ENCODE results near the gene ART1. TPM values are rescaled to one million over a fixed set of nuclear protein-coding genes. Genes with fewer than 3 reads are reported as not detected.

Gene ART1
- total and polyA plus RNA-seq, 2 of the 8 experiments (the other 6 are each of a cell fraction or from before 2014, with no cell fraction given), result not detected

DNA sequence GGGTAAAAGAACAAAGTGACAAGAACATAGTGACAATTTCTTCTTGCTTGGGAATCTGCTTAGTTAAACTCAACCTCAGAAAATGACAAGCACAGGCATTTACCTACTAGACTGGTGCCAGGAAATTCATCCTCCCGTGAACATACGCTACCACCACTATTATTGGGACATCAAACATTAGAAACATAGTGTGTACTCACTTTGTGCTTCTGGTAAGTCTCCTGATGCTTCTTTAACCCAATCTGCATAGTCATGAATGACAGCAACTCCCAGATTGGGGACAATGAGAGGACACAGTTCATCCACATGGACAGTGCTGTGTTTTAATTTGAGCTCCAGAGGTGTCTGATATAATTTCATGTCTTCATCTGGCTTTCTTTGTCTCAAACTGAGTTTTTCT lies 55.5 kb downstream of the ART1 start:
- no peaks in the 10 kb centered on the region for H3K79me1 ChIP-seq (ENCODE audit: low read depth, low read length)
- no peak overlapping the region for H3K4me2 ChIP-seq (ENCODE audit: insufficient read depth in 1 of 2, low read depth in 2 of 2, low read length in 2 of 2)
- no peaks in the 10 kb centered on the region for H3K4me1 ChIP-seq (replicated peaks in 1 of 4; ENCODE audit: control insufficient read depth in 3 of 4, insufficient read depth in 4 of 4, low read length in 3 of 4)
- H2BK12ac ChIP-seq (ENCODE audit: low read depth, low read length), result no peak overlapping the region
- no peak overlapping the region for H3K27ac ChIP-seq (ENCODE audit: low read depth, low read length)
- H2BK15ac ChIP-seq (ENCODE audit: low read length), result no peak overlapping the region
- 93% methylated on average over 2 of the region's 2 CpGs; no CpG with 5 or more reads in 1 of the 2 experiments for WGBS, 2 experiments (ENCODE audit: extremely low coverage in 1 of 2, insufficient coverage in 1 of 2, insufficient read length in 1 of 2, insufficient replicate concordance in 2 of 2, low coverage in 1 of 2, low lambda C conversion rate in 2 of 2, missing lambda C conversion rate in 1 of 2)
- no peak overlapping the region for H4K8ac ChIP-seq (ENCODE audit: extremely low read depth, insufficient read depth, low read length)
- H3K4me3 ChIP-seq (ENCODE audit: extremely low read depth in 1 of 4, insufficient read depth in 2 of 4, low read depth in 3 of 4, low read length in 4 of 4), result no peak overlapping the region
- no peak overlapping the region for H2AFZ ChIP-seq (ENCODE audit: low read length)
- peaks cover 43 to 94% (median 70%) of the 10 kb centered on the region in 4 experiments for H3K36me3 ChIP-seq (ENCODE audit: control insufficient read depth in 2 of 4, insufficient read depth in 4 of 4, low read length in 3 of 4)
- H3K14ac ChIP-seq (ENCODE audit: insufficient read length), result no peak overlapping the region
- H3K23ac ChIP-seq (ENCODE audit: insufficient read length), result no peak overlapping the region
- H3K4ac ChIP-seq (replicated peaks; ENCODE audit: insufficient read length, low read depth, low read length), result no peak overlapping the region
- H4K5ac ChIP-seq (ENCODE audit: insufficient read length, low read depth, low read length), result no peak overlapping the region
- no peaks in the 10 kb centered on the region for H3K79me2 ChIP-seq (ENCODE audit: control insufficient read depth in 1 of 2, insufficient read depth in 2 of 2, low read length in 2 of 2)
- TF ChIP-seq PHF8 (conservative IDR thresholded peaks at IDR 0.05; ENCODE audit: low read depth, low read length) (no peak), BACH1 (IDR thresholded peaks at IDR 0.05; ENCODE audit: low read length) (no peak), POLR2A (IDR thresholded peaks at IDR 0.05; ENCODE audit: control extremely low read depth in 1 of 2, low read depth in 2 of 2, low read length in 2 of 2) (no peak)
- H2BK20ac ChIP-seq (ENCODE audit: low read length), result no peak overlapping the region
- no peaks in the 10 kb centered on the region; the same call in 1 of the 2 replicates for H3K23me2 ChIP-seq (ENCODE audit: low read depth, low read length)
- H4K20me1 ChIP-seq (replicated peaks in 1 of 2; ENCODE audit: control insufficient read depth in 1 of 2, insufficient read depth in 2 of 2, low read length in 2 of 2), result no peaks in the 10 kb centered on the region
- CTCF ChIA-PET (ENCODE audit: partially characterized antibody), result interaction anchor here (0.8 kb wide), 1 partner anchor 10 kb away, joined by 5 read pairs; no protein-coding TSS in a partner anchor
- DNase-seq (ENCODE audit: low read depth in 1 of 2, low spot score in 2 of 2), result no peak
- POLR2A ChIA-PET (ENCODE audit: partially characterized antibody), result no interaction called here
- no peak for FAIRE-seq
- no peaks in the 10 kb centered on the region for H3K9me3 ChIP-seq (ENCODE audit: insufficient read depth in 2 of 2, low read depth in 1 of 2, low read length in 1 of 2)
- H3K56ac ChIP-seq (replicated peaks; ENCODE audit: insufficient read length, low read depth, low read length), result no peak overlapping the region
- H3K27me3 ChIP-seq (replicated peaks in 1 of 4; ENCODE audit: control insufficient read depth in 3 of 4, extremely low read depth in 1 of 4, insufficient read depth in 3 of 4, low read length in 3 of 4), result no peaks in the 10 kb centered on the region
- no peak overlapping the region for H3K9ac ChIP-seq (replicated peaks in 1 of 4; ENCODE audit: extremely low read depth in 1 of 4, low read depth in 3 of 4, low read length in 3 of 4)
- no peak overlapping the region for H2AK5ac ChIP-seq (ENCODE audit: low read depth, low read length)
- H4K91ac ChIP-seq (replicated peaks; ENCODE audit: insufficient read length, low read length), result no peak overlapping the region
- no peak overlapping the region for H2BK5ac ChIP-seq (ENCODE audit: low read depth, low read length)
- H2BK120ac ChIP-seq (replicated peaks; ENCODE audit: low read depth, low read length), result no peak overlapping the region
- no peak overlapping the region for H3K18ac ChIP-seq (ENCODE audit: extremely low read depth, low read length)

Data from H1 (cell line).